DLD1 (cell line): ENCODE results near the gene INO80.
"Not testable (repeated sequence)": the region's sequence is repeated elsewhere in the genome, so short reads cannot be mapped to it uniquely, and the experiment has no call there.

ENCODE experiments used
- in situ Hi-C: cut with HindIII; loops from 2 replicates; pipeline ENCODE4 v1.10.0; 2017; ENCODE audit warnings: low sequenced_read_pairs

Gene INO80

GRCh38 chr15:41116962-41117252 lies 827 bp upstream of the INO80 start:
- in situ Hi-C loops, result no loop called here

GRCh38 chr15:41115652-41116115 lies 396 bp downstream of the INO80 start:
- in situ Hi-C loops, result no loop called here

GRCh38 chr15:41115161-41115651 lies 874 bp downstream of the INO80 start:
- in situ Hi-C loops, result no loop called here

GRCh38 chr15:41106947-41107346 lies 9.1 kb downstream of the INO80 start:
- in situ Hi-C loops, result no loop called here

- in situ Hi-C loops, result no loop called here
Observed at GRCh38 chr15:41105348-41106334, 10.4 kb downstream of the INO80 start.

GRCh38 chr15:41104234-41104633 lies 11.8 kb downstream of the INO80 start:
- in situ Hi-C loops, result no loop called here

GRCh38 chr15:41102854-41103253 lies 13.2 kb downstream of the INO80 start:
- in situ Hi-C loops, result no loop called here

GRCh38 chr15:41096178-41096577 lies 19.9 kb downstream of the INO80 start:
- in situ Hi-C loops, result no loop called here

GRCh38 chr15:41085029-41085428 lies 31.1 kb downstream of the INO80 start:
- in situ Hi-C loops, result no loop called here

GRCh38 chr15:41080144-41080543 lies 35.9 kb downstream of the INO80 start:
- in situ Hi-C loops, result no loop called here

- in situ Hi-C loops, result no loop called here
Observed at GRCh38 chr15:41079717-41080116, 36.4 kb downstream of the INO80 start.

- in situ Hi-C loops, result not testable (repeated sequence)
Observed at GRCh38 chr15:41078879-41079278, 37.2 kb downstream of the INO80 start.

- in situ Hi-C loops, result no loop called here
Observed at GRCh38 chr15:41078125-41078524, 38.0 kb downstream of the INO80 start.

GRCh38 chr15:41073028-41073427 lies 43.1 kb downstream of the INO80 start:
- in situ Hi-C loops, result no loop called here

GRCh38 chr15:41072013-41072412 lies 44.1 kb downstream of the INO80 start:
- in situ Hi-C loops, result no loop called here

- in situ Hi-C loops, result no loop called here
Observed at GRCh38 chr15:41066516-41066915, 49.6 kb downstream of the INO80 start.

- in situ Hi-C loops, result no loop called here
Observed at GRCh38 chr15:41061667-41062066, 54.4 kb downstream of the INO80 start.

- in situ Hi-C loops, result no loop called here
Observed at GRCh38 chr15:41060505-41060904, 55.6 kb downstream of the INO80 start.

- in situ Hi-C loops, result no loop called here
Observed at GRCh38 chr15:41056810-41057209, 59.3 kb downstream of the INO80 start.

GRCh38 chr15:41055706-41056105 lies 60.4 kb downstream of the INO80 start:
- in situ Hi-C loops, result no loop called here

- in situ Hi-C loops, result no loop called here
Observed at GRCh38 chr15:41051139-41051538, 64.9 kb downstream of the INO80 start.

GRCh38 chr15:41048852-41049251 lies 67.2 kb downstream of the INO80 start:
- in situ Hi-C loops, result no loop called here
